Stimulated activated CD4-positive, alpha-beta T cell treated with anti-CD3 and anti-CD28 coated beads, Interleukin-4, amount 100 ng/mL, for 48 hours (primary cell): ENCODE measurements around the gene PODXL2.
"Not testable (repeated sequence)": the region's sequence is repeated elsewhere in the genome, so short reads cannot be mapped to it uniquely, and the experiment has no call there.

Experiments used
- DNase-seq, 2 donors: peaks; one replicate each; pipeline ENCODE4 v3.0.0-alpha.2; 2020; ENCODE audit warnings: low read depth in 2 of 2

The PODXL2 gene

GRCh38 chr3:127604546-127605165, 24.3 kb upstream of the PODXL2 start:
- DNase-seq = no peak

GRCh38 chr3:127605547-127605946, 23.4 kb upstream of the PODXL2 start:
- DNase-seq = not testable (repeated sequence)

GRCh38 chr3:127606086-127606805, 22.7 kb upstream of the PODXL2 start:
- no peak for DNase-seq

GRCh38 chr3:127606981-127607595, 21.9 kb upstream of the PODXL2 start:
- no peak for DNase-seq

GRCh38 chr3:127607675-127608361, 21.2 kb upstream of the PODXL2 start:
- no peak for DNase-seq

- DNase-seq = no peak
Observed at GRCh38 chr3:127608362-127608718, 20.6 kb upstream of the PODXL2 start.

- no peak for DNase-seq
Observed at GRCh38 chr3:127610105-127610504, 18.9 kb upstream of the PODXL2 start.

- no peak for DNase-seq
Observed at GRCh38 chr3:127611251-127611650, 17.7 kb upstream of the PODXL2 start.

- DNase-seq = no peak
Observed at GRCh38 chr3:127612966-127613365, 16.0 kb upstream of the PODXL2 start.

GRCh38 chr3:127613406-127613805, 15.6 kb upstream of the PODXL2 start:
- no peak for DNase-seq

- DNase-seq = no peak
Observed at GRCh38 chr3:127614928-127615589, 13.9 kb upstream of the PODXL2 start.

- DNase-seq = no peak
Observed at GRCh38 chr3:127615631-127616305, 13.2 kb upstream of the PODXL2 start.

- no peak for DNase-seq
Observed at GRCh38 chr3:127616836-127617605, 12.0 kb upstream of the PODXL2 start.

GRCh38 chr3:127618891-127619290, 10.1 kb upstream of the PODXL2 start:
- no peak for DNase-seq

- DNase-seq = no peak
Observed at GRCh38 chr3:127620637-127621375, 8.2 kb upstream of the PODXL2 start.

GRCh38 chr3:127622031-127622430, 7.0 kb upstream of the PODXL2 start:
- no peak for DNase-seq

GRCh38 chr3:127622772-127623576, 6.0 kb upstream of the PODXL2 start:
- DNase-seq = no peak

- DNase-seq = no peak
Observed at GRCh38 chr3:127624063-127624462, 4.9 kb upstream of the PODXL2 start.

- DNase-seq = no peak
Observed at GRCh38 chr3:127625821-127626220, 3.2 kb upstream of the PODXL2 start.
